GM12875 (cell line): Measurements from ENCODE around the gene DRD2.
"Not testable (repeated sequence)": the region's sequence is repeated elsewhere in the genome, so short reads cannot be mapped to it uniquely, and the experiment has no call there.

ENCODE experiments used
- H3K4me3 ChIP-seq: one replicate; pipeline ENCODE4 v1.5.1; 2011; ENCODE audit warnings: low read depth, low read length, control low read depth
- CTCF ChIP-seq: IDR thresholded peaks from 2 replicates; pipeline ENCODE4 v1.5.1; 2011; ENCODE audit warnings: low read depth, mild to moderate bottlenecking, control low read depth, inconsistent platforms, low read length, moderate library complexity, borderline replicate concordance; ENCODE audit not compliant: insufficient read depth

Gene DRD2

GRCh38 chr11:113475160-113475761 is at the start of gene DRD2:
Gene DRD2 (minus strand): TSS chr11:113475398. CDS start chr11:113424651, 50,747 bp downstream.
- no peak within 1 kb of the TSS for H3K4me3 ChIP-seq
- TF ChIP-seq CTCF: no peak

GRCh38 chr11:113523906-113524305 is 48.7 kb upstream of the DRD2 start:
- not testable (repeated sequence) for H3K4me3 ChIP-seq

GRCh38 chr11:113521737-113522517 is 46.7 kb upstream of the DRD2 start:
- H3K4me3 ChIP-seq: no peak overlapping the region
- no peak for TF ChIP-seq CTCF

- H3K4me3 ChIP-seq: no peak overlapping the region
- no peak for TF ChIP-seq CTCF
Measured at GRCh38 chr11:113519989-113520613, 44.9 kb upstream of the DRD2 start.

DNA sequence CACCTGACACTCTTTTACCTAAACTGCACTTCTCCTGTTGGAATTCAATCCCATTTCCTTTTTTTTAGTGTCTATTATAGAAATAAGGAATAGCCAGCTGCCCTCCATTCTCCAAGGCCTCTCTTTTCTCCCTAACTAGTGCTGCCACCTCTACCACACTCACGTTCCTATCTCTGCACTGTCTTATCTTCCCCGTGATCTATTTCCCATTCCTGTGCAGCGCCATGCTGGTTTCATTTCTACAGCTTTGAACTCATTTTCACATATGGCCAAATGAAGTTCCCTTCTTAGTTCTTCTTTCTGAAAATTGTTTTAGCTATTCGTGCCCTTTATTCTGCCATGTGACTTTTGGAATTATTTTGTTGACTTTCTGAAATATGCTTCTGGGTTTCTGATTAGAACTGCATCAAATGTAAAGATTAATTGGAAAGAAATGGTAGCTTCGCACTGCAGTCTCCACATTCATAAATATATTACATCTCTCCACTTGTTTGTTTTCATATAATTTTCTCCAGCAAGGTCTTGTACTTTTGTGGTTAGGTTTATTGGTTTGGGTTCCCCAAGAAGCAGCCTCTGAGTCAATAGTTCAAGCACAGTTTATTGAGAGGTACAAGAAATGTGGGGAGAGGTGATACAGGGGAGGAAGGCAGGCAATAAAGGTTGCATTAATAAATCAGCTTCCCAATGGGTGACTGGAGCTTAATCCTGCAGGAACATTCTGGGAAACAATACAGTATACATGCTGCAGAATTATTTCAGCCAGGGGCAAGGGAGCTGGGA is 43.7 kb upstream of the DRD2 start:
- TF ChIP-seq CTCF: no peak
- no peak overlapping the region for H3K4me3 ChIP-seq

GRCh38 chr11:113517361-113517760 is 42.2 kb upstream of the DRD2 start:
- no peak overlapping the region for H3K4me3 ChIP-seq
- TF ChIP-seq CTCF: no peak

- H3K4me3 ChIP-seq: no peak overlapping the region
- TF ChIP-seq CTCF: no peak
Measured at GRCh38 chr11:113514856-113515255, 39.7 kb upstream of the DRD2 start.
